Measurements from ENCODE around the gene INSM1. TPM values are rescaled to one million over a fixed set of nuclear protein-coding genes. Genes with fewer than 3 reads are reported as not detected.
"Not testable (repeated sequence)": the region's sequence is repeated elsewhere in the genome, so short reads cannot be mapped to it uniquely, and the experiment has no call there.

Gene INSM1
- polyA plus RNA-seq, 3 donors: not detected

GRCh38 chr20:20344476-20344875, 23.4 kb upstream of the INSM1 start:
- Histone ChIP-seq H3K4me1 (ENCODE audit: control insufficient read depth in 1 of 2, insufficient read depth in 2 of 2, low read length in 2 of 2) (no peaks in the 10 kb centered on the region), H3K4me2 (replicated peaks; ENCODE audit: extremely low read depth, low read length, poor library complexity, severe bottlenecking) (no peak overlapping the region), H3K9me3 (replicated peaks in 1 of 2; ENCODE audit: control insufficient read depth in 1 of 2, insufficient read depth in 1 of 2, low read length in 2 of 2) (peaks cover 0 to 9% of the 10 kb centered on the region in 2 donors), H3K36me3 (replicated peaks in 1 of 2; ENCODE audit: control insufficient read depth in 1 of 2, insufficient read depth in 2 of 2, low read length in 2 of 2) (no peaks in the 10 kb centered on the region), H2AFZ (ENCODE audit: insufficient read depth, low read depth, low read length, poor library complexity, severe bottlenecking) (no peak overlapping the region), H3K9ac (ENCODE audit: insufficient read depth, low read length, poor library complexity, severe bottlenecking) (no peak overlapping the region), H3K27ac (ENCODE audit: low read depth in 1 of 2, low read length in 2 of 2) (no peak overlapping the region), H3K79me2 (ENCODE audit: insufficient read depth, low read length) (no peaks in the 10 kb centered on the region), H3K27me3 (ENCODE audit: control insufficient read depth in 2 of 2, insufficient read depth in 2 of 2, low read length in 2 of 2) (no peaks in the 10 kb centered on the region), H4K20me1 (ENCODE audit: insufficient read depth, low read length) (no peaks in the 10 kb centered on the region), H3K4me3 (replicated peaks in 1 of 3; ENCODE audit: low read depth in 2 of 3, low read length in 3 of 3) (no peak overlapping the region)
- WGBS (ENCODE audit: insufficient coverage): no CpG with 5 or more reads among the region's 4 CpGs
- Mint-ChIP-seq H3K4me3 (no peak overlapping the region), H3K9me3 (peaks cover 6 to 17% (median 14%) of the 10 kb centered on the region in 7 donors), H3K27me3 (ENCODE audit: low read depth in 3 of 3) (peaks cover 2 to 6% (median 2%) of the 10 kb centered on the region in 3 donors), H3K4me1 (peaks cover 2% of the 10 kb centered on the region), H3K27ac (no peak overlapping the region), H3K36me3 (no peaks in the 10 kb centered on the region)
- intact Hi-C loops (cut with micrococcal nuclease): loop anchor here in 1 of 2 donors (10.0 kb wide), 1 partner anchor 110 kb away; no protein-coding TSS in a partner anchor
- no peak for DNase-seq
- TF ChIP-seq CTCF (IDR thresholded peaks at IDR 0.05): no peak

- H3K79me2 ChIP-seq (ENCODE audit: insufficient read depth, low read length): no peaks in the 10 kb centered on the region
- no peak overlapping the region for H3K27ac ChIP-seq (ENCODE audit: low read depth in 1 of 2, low read length in 2 of 2)
- no peaks in the 10 kb centered on the region for H4K20me1 ChIP-seq (ENCODE audit: insufficient read depth, low read length)
- no peaks in the 10 kb centered on the region for H3K27me3 ChIP-seq (ENCODE audit: control insufficient read depth in 2 of 2, insufficient read depth in 2 of 2, low read length in 2 of 2)
- peaks cover 4 to 10% (median 4%) of the 10 kb centered on the region in 3 donors for H3K27me3 Mint-ChIP-seq (ENCODE audit: low read depth in 3 of 3)
- TF ChIP-seq CTCF (IDR thresholded peaks at IDR 0.05): no peak
- H3K36me3 ChIP-seq (replicated peaks in 1 of 2; ENCODE audit: control insufficient read depth in 1 of 2, insufficient read depth in 2 of 2, low read length in 2 of 2): no peaks in the 10 kb centered on the region
- H3K9me3 ChIP-seq (replicated peaks in 1 of 2; ENCODE audit: control insufficient read depth in 1 of 2, insufficient read depth in 1 of 2, low read length in 2 of 2): peaks cover 6 to 7% of the 10 kb centered on the region in 2 donors
- H2AFZ ChIP-seq (ENCODE audit: insufficient read depth, low read depth, low read length, poor library complexity, severe bottlenecking): no peak overlapping the region
- H3K9ac ChIP-seq (ENCODE audit: insufficient read depth, low read length, poor library complexity, severe bottlenecking): no peak overlapping the region
- WGBS (ENCODE audit: insufficient coverage): no CpG with 5 or more reads among the region's 3 CpGs
- no peak overlapping the region for H3K27ac Mint-ChIP-seq
- H3K4me3 Mint-ChIP-seq: peak overlapping the region in 1 of 2 donors; percentile 9
- peaks cover 10 to 36% (median 23%) of the 10 kb centered on the region in 7 donors for H3K9me3 Mint-ChIP-seq
- H3K4me3 ChIP-seq (replicated peaks in 1 of 3; ENCODE audit: low read depth in 2 of 3, low read length in 3 of 3): no peak overlapping the region
- H3K4me2 ChIP-seq (replicated peaks; ENCODE audit: extremely low read depth, low read length, poor library complexity, severe bottlenecking): no peak overlapping the region
- intact Hi-C loops (cut with micrococcal nuclease): no loop called here
- no peaks in the 10 kb centered on the region for H3K36me3 Mint-ChIP-seq
- DNase-seq: no peak
- H3K4me1 ChIP-seq (ENCODE audit: control insufficient read depth in 1 of 2, insufficient read depth in 2 of 2, low read length in 2 of 2): no peaks in the 10 kb centered on the region
- H3K4me1 Mint-ChIP-seq: no peaks in the 10 kb centered on the region
These were observed 14.3 kb upstream of the INSM1 start for GRCh38 chr20:20353576-20353975.

GRCh38 chr20:20355503-20355902, 12.4 kb upstream of the INSM1 start:
- H4K20me1 ChIP-seq (ENCODE audit: insufficient read depth, low read length); H3K36me3 ChIP-seq (replicated peaks in 1 of 2; ENCODE audit: control insufficient read depth in 1 of 2, insufficient read depth in 2 of 2, low read length in 2 of 2); H3K4me1 Mint-ChIP-seq; H3K27ac ChIP-seq (ENCODE audit: low read depth in 1 of 2, low read length in 2 of 2); H3K4me2 ChIP-seq (replicated peaks; ENCODE audit: extremely low read depth, low read length, poor library complexity, severe bottlenecking); intact Hi-C loops (cut with micrococcal nuclease); H3K9ac ChIP-seq (ENCODE audit: insufficient read depth, low read length, poor library complexity, severe bottlenecking); H3K79me2 ChIP-seq (ENCODE audit: insufficient read depth, low read length); H3K9me3 ChIP-seq (replicated peaks in 1 of 2; ENCODE audit: control insufficient read depth in 1 of 2, insufficient read depth in 1 of 2, low read length in 2 of 2); H3K27me3 ChIP-seq (ENCODE audit: control insufficient read depth in 2 of 2, insufficient read depth in 2 of 2, low read length in 2 of 2); H3K36me3 Mint-ChIP-seq; H3K4me3 Mint-ChIP-seq; DNase-seq; H3K4me3 ChIP-seq (replicated peaks in 1 of 3; ENCODE audit: low read depth in 2 of 3, low read length in 3 of 3); H2AFZ ChIP-seq (ENCODE audit: insufficient read depth, low read depth, low read length, poor library complexity, severe bottlenecking); H3K4me1 ChIP-seq (ENCODE audit: control insufficient read depth in 1 of 2, insufficient read depth in 2 of 2, low read length in 2 of 2): not testable (repeated sequence)
- Mint-ChIP-seq H3K9me3 (peaks cover 10 to 32% (median 21%) of the 10 kb centered on the region in 7 donors), H3K27ac (peak overlapping the region in 1 of 7 donors; percentile 62), H3K27me3 (ENCODE audit: low read depth in 3 of 3) (peaks cover 7 to 19% (median 14%) of the 10 kb centered on the region in 3 donors)
